Neural cell (in vitro differentiated cells): ENCODE data around the gene WNK2.

Experiments used
- TF ChIP-seq, protein P1 (sequence below): fragments of 450-650 bp; IDR thresholded peaks from 2 replicates; pipeline ENCODE4 v1.5.1; 2014; ENCODE audit warnings: antibody characterized with exemption, mild to moderate bottlenecking, moderate library complexity; ENCODE audit not compliant: poor library complexity, severe bottlenecking
- TF ChIP-seq, protein P2 (sequence below): IDR thresholded peaks from 2 replicates; pipeline ENCODE4 v1.6.1; 2012; ENCODE audit warnings: borderline replicate concordance

DNA sequence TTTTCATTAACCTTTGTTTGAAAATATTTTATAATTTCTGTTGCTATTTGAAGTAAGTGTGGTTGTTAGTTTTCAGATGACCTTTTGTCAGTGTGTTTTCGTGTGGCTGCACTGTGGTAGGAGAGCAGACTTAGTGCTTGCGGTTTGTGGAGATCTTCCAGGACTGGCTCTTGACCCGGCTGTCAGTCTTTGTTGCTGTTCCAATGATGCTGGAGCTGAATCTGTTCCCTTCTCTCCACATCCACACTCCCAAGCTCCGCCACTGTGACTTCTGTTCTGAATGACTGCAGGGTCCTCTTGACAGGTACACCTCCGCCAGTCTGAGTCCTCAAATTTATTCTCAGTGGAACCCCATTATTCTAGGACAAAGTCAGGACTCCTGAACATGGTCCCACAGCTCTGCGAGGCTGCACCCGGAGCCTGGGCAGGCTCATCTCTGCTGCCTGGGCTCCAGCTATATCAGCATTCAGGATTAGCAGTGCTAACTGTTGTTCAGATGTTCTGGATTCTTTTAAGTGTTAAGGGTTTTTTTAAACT, 126.0 kb downstream of the WNK2 start:
- TF ChIP-seq, protein P1, sequence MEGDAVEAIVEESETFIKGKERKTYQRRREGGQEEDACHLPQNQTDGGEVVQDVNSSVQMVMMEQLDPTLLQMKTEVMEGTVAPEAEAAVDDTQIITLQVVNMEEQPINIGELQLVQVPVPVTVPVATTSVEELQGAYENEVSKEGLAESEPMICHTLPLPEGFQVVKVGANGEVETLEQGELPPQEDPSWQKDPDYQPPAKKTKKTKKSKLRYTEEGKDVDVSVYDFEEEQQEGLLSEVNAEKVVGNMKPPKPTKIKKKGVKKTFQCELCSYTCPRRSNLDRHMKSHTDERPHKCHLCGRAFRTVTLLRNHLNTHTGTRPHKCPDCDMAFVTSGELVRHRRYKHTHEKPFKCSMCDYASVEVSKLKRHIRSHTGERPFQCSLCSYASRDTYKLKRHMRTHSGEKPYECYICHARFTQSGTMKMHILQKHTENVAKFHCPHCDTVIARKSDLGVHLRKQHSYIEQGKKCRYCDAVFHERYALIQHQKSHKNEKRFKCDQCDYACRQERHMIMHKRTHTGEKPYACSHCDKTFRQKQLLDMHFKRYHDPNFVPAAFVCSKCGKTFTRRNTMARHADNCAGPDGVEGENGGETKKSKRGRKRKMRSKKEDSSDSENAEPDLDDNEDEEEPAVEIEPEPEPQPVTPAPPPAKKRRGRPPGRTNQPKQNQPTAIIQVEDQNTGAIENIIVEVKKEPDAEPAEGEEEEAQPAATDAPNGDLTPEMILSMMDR = no peak
- TF ChIP-seq, protein P2, sequence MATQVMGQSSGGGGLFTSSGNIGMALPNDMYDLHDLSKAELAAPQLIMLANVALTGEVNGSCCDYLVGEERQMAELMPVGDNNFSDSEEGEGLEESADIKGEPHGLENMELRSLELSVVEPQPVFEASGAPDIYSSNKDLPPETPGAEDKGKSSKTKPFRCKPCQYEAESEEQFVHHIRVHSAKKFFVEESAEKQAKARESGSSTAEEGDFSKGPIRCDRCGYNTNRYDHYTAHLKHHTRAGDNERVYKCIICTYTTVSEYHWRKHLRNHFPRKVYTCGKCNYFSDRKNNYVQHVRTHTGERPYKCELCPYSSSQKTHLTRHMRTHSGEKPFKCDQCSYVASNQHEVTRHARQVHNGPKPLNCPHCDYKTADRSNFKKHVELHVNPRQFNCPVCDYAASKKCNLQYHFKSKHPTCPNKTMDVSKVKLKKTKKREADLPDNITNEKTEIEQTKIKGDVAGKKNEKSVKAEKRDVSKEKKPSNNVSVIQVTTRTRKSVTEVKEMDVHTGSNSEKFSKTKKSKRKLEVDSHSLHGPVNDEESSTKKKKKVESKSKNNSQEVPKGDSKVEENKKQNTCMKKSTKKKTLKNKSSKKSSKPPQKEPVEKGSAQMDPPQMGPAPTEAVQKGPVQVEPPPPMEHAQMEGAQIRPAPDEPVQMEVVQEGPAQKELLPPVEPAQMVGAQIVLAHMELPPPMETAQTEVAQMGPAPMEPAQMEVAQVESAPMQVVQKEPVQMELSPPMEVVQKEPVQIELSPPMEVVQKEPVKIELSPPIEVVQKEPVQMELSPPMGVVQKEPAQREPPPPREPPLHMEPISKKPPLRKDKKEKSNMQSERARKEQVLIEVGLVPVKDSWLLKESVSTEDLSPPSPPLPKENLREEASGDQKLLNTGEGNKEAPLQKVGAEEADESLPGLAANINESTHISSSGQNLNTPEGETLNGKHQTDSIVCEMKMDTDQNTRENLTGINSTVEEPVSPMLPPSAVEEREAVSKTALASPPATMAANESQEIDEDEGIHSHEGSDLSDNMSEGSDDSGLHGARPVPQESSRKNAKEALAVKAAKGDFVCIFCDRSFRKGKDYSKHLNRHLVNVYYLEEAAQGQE = no peak
